CD4-positive, alpha-beta T cell treated with Interferon alpha-2 for 1 hour (primary cell): Measurements from ENCODE around the gene TOM1L1.
A peak's percentile ranks its signal among the peaks of the same experiment; 100 is the strongest.

Experiments
- DNase-seq, 2 donors: peaks; one replicate each; pipeline ENCODE4 v3.0.0-alpha.2; 2020 to 2022

The TOM1L1 gene

GRCh38 chr17:55002458-55002857 lies 101.8 kb downstream of the TOM1L1 start:
- no peak for DNase-seq

- DNase-seq, result no peak
Observed at GRCh38 chr17:55004484-55004883, 103.8 kb downstream of the TOM1L1 start.

GRCh38 chr17:55005520-55005919 lies 104.9 kb downstream of the TOM1L1 start:
- peak in 1 of 2 donors; percentile 17 for DNase-seq
